Breast epithelium (tissue), 4 donors: Measurements from ENCODE around the gene ART1. TPM values are rescaled to one million over a fixed set of nuclear protein-coding genes. Genes with fewer than 3 reads are reported as not detected.

ENCODE experiments used
- DNase-seq, 2 donors: peaks; one replicate each; pipeline ENCODE4 v3.0.0-alpha.2; 2019; ENCODE audit warnings: low spot score in 2 of 2
- H3K27ac ChIP-seq, 2 donors: fragments of 200-600 bp; sonication (generic) in 1 of 2; one replicate each; pipeline ENCODE4 v1.5.1; 2016 to 2019; ENCODE audit warnings: mild to moderate bottlenecking in 1 of 2
- H3K27me3 ChIP-seq, 2 donors: fragments of 200-600 bp; sonication (generic) in 1 of 2; one replicate each; pipeline versions ENCODE4 v1.5.1 to v1.6.0; 2017 to 2019; ENCODE audit warnings: control low read depth in 1 of 2, mild to moderate bottlenecking in 1 of 2
- H3K36me3 ChIP-seq: fragments of 200-600 bp; one replicate; pipeline ENCODE4 v1.5.1; 2019
- H3K4me1 ChIP-seq, 2 donors: fragments of 200-600 bp; sonication (generic); one replicate each; pipeline ENCODE4 v1.5.1; 2016 to 2019; ENCODE audit warnings: control low read depth in 1 of 2
- H3K4me3 ChIP-seq, 3 donors: fragments of 200-600 bp; sonication (generic); 1 replicate in 2 of 3; 2 replicates in 1 of 3; pipeline ENCODE4 v1.5.1; 2016 to 2019; ENCODE audit warnings: mild to moderate bottlenecking in 3 of 3, moderate library complexity in 2 of 3
- H3K9me3 ChIP-seq, 2 donors: fragments of 200-600 bp; sonication (generic) in 1 of 2; one replicate each; pipeline ENCODE4 v1.5.1; 2016 to 2019; ENCODE audit warnings: control low read depth in 1 of 2
- POLR2A ChIP-seq: fragments of 450-650 bp; IDR thresholded peaks from one replicate; pipeline ENCODE4 v1.6.1; 2016; ENCODE audit warnings: antibody characterized with exemption, mild to moderate bottlenecking, moderate library complexity
- POLR2AphosphoS5 ChIP-seq, 3 donors: sonication (generic); formaldehyde crosslinking; IDR thresholded peaks; one replicate each; pipeline ENCODE4 v1.6.1; 2017; ENCODE audit warnings: antibody characterized with exemption in 3 of 3
- intact Hi-C: fragments of 100-400 bp; cut with DNase I; formaldehyde crosslinking; loops from one replicate; pipeline ENCODE4 v1.15.1; 2023; ENCODE audit warnings: low total_unique reads
- total RNA-seq, 3 donors: library from RNA; depleted of rRNA; stranded (reverse); fragments of >200 nt; gene quantifications; one replicate each; pipeline ENCODE4 v1.1.0, GENCODE V29; 2016
- TF ChIP-seq, protein P1 (sequence below), 3 donors: fragments of 450-650 bp; IDR thresholded peaks; one replicate each; pipeline ENCODE4 v1.5.1; 2016 to 2017; ENCODE audit warnings: antibody characterized with exemption in 3 of 3, mild to moderate bottlenecking in 3 of 3, moderate library complexity in 3 of 3

The ART1 gene
- total RNA-seq, 3 donors from 2014 or later, result not detected

DNA sequence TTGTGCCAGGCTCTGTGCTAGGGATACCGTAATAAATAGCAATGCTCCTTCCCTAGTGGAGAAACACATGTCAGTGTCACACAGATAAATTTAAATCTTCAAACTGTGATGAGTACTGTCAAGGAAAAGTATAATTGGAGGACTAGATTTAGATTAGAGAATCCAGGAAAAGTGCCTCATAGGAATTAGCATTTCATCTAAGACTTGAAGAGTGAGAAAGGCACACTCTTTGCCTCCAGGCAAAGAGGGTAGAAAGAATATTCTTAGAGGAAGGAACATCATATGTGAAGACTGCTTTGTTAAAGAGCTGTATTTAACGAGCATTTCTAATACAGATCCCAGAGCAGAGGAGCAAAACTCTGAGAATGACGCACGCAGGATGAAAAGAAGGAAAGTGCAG lies 34.1 kb upstream of the ART1 start:
- Histone ChIP-seq H3K4me1 (no peaks in the 10 kb centered on the region), H3K36me3 (no peaks in the 10 kb centered on the region), H3K27ac (no peak overlapping the region), H3K4me3 (no peak overlapping the region), H3K27me3 (no peaks in the 10 kb centered on the region), H3K9me3 (peaks cover 0 to 3% of the 10 kb centered on the region in 2 donors)
- DNase-seq, result no peak
- no peak for TF ChIP-seq POLR2AphosphoS5 (IDR thresholded peaks at IDR 0.05)
- TF ChIP-seq, protein P1, sequence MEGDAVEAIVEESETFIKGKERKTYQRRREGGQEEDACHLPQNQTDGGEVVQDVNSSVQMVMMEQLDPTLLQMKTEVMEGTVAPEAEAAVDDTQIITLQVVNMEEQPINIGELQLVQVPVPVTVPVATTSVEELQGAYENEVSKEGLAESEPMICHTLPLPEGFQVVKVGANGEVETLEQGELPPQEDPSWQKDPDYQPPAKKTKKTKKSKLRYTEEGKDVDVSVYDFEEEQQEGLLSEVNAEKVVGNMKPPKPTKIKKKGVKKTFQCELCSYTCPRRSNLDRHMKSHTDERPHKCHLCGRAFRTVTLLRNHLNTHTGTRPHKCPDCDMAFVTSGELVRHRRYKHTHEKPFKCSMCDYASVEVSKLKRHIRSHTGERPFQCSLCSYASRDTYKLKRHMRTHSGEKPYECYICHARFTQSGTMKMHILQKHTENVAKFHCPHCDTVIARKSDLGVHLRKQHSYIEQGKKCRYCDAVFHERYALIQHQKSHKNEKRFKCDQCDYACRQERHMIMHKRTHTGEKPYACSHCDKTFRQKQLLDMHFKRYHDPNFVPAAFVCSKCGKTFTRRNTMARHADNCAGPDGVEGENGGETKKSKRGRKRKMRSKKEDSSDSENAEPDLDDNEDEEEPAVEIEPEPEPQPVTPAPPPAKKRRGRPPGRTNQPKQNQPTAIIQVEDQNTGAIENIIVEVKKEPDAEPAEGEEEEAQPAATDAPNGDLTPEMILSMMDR (IDR thresholded peaks at IDR 0.05), result no peak
- intact Hi-C loops, result no loop called here

DNA sequence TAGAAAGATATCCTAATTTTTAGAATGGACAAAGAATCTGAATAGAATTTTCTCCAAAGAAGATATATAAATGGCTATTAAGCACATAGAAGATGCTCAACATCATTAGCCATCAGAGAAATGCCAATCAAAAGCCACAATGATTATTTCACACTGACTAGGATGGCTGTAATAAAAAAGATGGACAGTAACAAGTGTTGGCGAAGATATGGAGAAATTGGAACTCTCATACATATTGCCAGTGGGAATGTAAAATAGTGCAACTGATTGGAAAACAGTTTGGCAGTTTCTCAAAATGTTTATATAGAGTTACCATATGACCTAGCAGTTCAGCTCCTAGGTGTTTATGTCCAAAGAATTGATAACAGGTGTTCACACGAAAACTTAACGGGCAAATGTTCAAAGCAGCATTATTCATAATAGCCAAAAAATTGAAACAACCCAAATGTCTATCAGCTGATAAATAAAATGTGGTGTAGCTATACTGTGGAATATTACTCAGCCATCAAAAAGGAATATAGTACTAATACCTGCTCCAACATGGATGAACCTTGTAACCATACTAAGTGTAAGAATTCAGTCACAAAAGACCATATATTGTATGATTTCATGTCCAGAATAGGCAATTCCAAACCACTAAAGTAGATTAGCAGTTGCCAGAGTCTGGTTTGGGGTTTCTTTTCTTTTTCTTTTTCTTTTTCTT lies 32.8 kb upstream of the ART1 start:
- intact Hi-C loops, result no loop called here
- peaks cover 0 to 3% of the 10 kb centered on the region in 2 donors for H3K9me3 ChIP-seq
- H3K4me1 ChIP-seq, result no peaks in the 10 kb centered on the region
- H3K4me3 ChIP-seq, result no peak overlapping the region
- TF ChIP-seq, protein P1 (IDR thresholded peaks at IDR 0.05), result no peak
- TF ChIP-seq POLR2AphosphoS5 (IDR thresholded peaks at IDR 0.05), result no peak
- TF ChIP-seq POLR2A, result no peak
- no peaks in the 10 kb centered on the region for H3K27me3 ChIP-seq
- H3K27ac ChIP-seq, result no peak overlapping the region
- DNase-seq, result no peak
- H3K36me3 ChIP-seq, result no peaks in the 10 kb centered on the region

DNA sequence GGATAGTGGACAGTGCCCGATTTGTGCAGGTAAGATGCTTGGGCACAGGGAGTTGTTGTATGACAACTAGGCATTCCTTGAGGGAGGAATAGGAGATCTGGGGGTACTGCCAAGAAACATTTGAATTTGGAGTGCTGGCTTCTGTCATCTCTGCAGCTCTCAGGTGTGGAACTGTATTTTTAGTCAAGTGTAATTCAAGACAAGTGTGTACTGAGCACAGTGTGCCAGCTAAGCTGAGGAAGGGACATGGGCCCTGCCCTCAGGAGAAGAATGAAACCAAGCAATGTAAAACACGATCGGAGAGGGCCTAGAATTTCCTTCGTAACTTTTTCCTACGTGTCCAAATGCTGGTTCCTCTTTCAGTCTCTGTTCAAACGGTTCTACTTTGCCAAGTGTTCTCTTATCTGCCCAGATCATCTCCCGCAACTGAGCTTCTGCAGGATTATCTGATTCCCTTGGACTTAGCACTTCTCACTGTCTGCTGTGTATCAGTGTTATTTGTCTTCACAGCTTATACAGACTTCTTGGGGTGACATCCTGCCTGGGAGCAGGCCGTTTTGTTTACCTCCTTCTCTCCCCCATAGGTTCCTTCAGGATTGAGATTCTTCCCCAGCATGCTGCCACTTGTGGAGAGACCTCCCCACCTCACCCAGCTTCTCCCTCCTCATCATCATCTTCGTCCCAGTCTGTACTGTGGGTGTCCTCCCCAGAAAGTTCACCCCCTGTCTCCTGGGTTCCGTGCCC lies 30.8 kb upstream of the ART1 start:
- DNase-seq, result no peak
- no peak overlapping the region for H3K27ac ChIP-seq
- no peak overlapping the region for H3K4me3 ChIP-seq
- H3K9me3 ChIP-seq, result peaks cover 0 to 3% of the 10 kb centered on the region in 2 donors
- H3K4me1 ChIP-seq, result no peaks in the 10 kb centered on the region
- H3K27me3 ChIP-seq, result no peaks in the 10 kb centered on the region
- TF ChIP-seq POLR2A (no peak), POLR2AphosphoS5 (IDR thresholded peaks at IDR 0.05) (no peak)
- TF ChIP-seq, protein P1 (IDR thresholded peaks at IDR 0.05), result no peak
- intact Hi-C loops, result no loop called here
- no peaks in the 10 kb centered on the region for H3K36me3 ChIP-seq

DNA sequence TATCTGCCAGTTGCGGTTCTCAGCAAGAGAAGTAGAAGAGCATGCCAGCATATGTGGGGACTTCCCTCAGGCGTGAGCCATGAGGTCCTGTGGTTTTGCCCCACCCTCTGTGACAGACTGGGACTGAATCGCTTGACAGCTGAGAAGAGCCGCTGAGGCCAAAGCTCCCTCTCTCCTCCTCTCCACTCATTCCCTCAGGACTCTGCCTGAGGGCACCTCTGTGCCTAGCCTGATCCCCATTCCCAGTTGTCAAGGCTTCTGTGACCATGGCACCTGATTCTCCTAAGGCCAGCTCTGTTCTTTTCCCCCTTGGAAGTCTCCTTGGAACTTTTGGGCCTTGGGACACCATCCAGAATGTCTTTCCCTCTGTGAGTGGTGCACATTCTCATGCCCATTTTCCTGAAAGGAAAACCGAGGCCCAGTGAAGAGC lies 30.2 kb upstream of the ART1 start:
- Histone ChIP-seq H3K4me1 (no peaks in the 10 kb centered on the region), H3K36me3 (no peaks in the 10 kb centered on the region), H3K27ac (no peak overlapping the region), H3K9me3 (peaks cover 0 to 3% of the 10 kb centered on the region in 2 donors), H3K27me3 (no peaks in the 10 kb centered on the region), H3K4me3 (no peak overlapping the region)
- TF ChIP-seq POLR2A, result no peak
- TF ChIP-seq POLR2AphosphoS5 (IDR thresholded peaks at IDR 0.05), result no peak
- TF ChIP-seq, protein P1 (IDR thresholded peaks at IDR 0.05), result no peak
- intact Hi-C loops, result no loop called here
- no peak for DNase-seq

DNA sequence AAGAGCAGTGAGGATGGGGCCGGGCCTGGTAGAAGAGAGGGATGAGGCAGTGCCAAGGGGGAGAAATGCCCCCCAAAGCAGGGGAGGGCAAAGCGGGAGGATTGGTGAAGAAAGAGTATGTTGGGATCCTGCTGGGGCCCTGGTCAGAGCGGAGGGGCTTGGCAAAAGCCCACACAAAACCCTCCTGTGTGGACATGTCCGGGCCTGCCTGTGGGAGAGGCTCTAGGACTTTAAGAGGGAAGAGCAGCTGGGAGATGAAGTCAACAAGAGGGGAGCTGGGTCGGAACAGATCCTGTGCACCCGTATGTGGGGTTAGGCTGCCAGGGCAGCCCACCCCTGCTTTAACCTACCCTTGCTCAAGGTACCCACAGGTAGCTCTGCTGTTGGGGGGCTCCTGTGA lies 28.9 kb upstream of the ART1 start:
- Histone ChIP-seq H3K36me3 (no peaks in the 10 kb centered on the region), H3K27ac (no peak overlapping the region), H3K27me3 (no peaks in the 10 kb centered on the region), H3K9me3 (peaks cover 0 to 3% of the 10 kb centered on the region in 2 donors), H3K4me3 (no peak overlapping the region), H3K4me1 (no peaks in the 10 kb centered on the region)
- intact Hi-C loops, result no loop called here
- DNase-seq, result no peak
- no peak for TF ChIP-seq POLR2AphosphoS5 (IDR thresholded peaks at IDR 0.05)
